NK-92 (cell line): Measurements from ENCODE around the gene CHST15.

Experiments used
- DNase-seq: peaks from one replicate; lab custom pipeline; 2025; ENCODE audit not compliant: unreplicated experiment; lab: John Stamatoyannopoulos, UW

The CHST15 gene

DNA sequence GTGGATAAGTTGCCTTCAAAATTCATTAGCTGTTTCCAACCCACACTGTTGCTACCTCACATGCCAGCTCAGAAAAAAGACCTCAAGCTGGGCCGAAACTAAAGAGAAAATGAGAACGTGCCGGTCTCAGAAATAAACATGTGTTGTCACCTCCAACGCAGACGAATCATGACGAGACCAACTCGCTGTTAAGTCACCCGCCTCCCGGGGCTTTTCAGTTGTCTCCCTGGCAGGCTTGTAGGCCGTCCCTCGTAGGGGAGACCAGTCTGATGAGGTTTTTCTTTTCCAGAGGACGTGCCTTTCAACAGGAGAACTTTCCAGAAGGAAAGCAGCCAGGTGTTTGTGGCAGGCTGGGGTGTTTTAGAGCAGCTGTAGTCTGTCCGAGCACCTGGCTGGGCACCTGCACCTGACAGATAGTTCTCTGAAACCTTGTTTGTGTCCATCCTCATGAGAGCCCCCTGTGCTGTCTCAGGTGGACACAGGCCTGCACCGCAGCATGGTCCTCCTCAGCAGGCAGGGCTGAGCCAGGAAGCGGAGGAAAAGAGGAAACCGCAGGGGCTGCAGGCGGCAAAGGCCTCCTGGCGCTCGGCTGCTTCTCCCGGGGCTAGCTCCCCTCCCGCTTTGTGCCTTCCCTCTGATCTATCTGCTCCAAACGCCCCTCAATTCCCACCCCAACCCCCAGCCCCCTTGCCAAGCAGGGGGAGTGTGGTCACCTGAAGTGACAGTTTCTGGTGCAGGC, 78.8 kb downstream of the CHST15 start:
- DNase-seq: no peak

GRCh38 chr10:124013916-124014315, 79.5 kb downstream of the CHST15 start:
- no peak for DNase-seq

DNA sequence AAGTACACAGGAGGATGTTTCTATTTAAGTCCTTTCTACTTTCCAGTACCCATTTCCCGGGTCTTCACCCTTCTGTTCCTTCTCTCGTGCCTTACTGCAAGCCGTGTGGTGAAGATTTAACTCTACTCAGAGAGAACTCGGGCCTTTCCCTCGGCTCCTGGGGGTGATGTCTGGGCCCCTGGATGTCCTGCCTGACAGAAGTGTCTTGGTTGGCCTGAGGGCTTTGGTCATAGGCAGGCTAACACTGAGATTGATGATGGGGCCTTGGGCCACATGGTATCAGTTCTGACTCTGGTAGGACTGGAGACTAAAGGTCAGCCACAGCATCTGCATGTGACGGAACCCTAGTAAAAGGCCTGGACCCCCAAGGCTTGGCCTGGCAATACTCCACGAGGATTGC, 80.4 kb downstream of the CHST15 start:
- DNase-seq: no peak

GRCh38 chr10:124012583-124012982, 80.8 kb downstream of the CHST15 start:
- no peak for DNase-seq

DNA sequence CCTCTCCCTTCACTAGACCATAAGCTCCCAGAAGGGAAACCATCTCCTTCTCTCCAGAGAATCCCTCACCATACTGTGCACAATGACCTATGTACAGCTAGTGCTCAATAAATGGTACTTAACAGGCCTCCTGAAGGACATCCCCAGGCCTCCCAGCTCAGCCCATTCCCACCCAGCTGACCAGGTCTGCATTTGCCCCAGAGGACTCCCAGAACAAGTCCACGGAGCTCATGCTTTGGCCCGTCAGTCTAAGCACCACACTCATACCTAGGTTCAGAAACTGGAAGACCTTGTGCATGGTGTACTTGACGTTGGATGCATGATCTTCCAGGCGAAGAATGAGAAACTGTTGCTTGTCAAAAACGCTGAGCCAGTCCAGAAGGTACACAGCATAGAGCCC, 81.3 kb downstream of the CHST15 start:
- DNase-seq: no peak

GRCh38 chr10:124011464-124011863, 81.9 kb downstream of the CHST15 start:
- DNase-seq: no peak

DNA sequence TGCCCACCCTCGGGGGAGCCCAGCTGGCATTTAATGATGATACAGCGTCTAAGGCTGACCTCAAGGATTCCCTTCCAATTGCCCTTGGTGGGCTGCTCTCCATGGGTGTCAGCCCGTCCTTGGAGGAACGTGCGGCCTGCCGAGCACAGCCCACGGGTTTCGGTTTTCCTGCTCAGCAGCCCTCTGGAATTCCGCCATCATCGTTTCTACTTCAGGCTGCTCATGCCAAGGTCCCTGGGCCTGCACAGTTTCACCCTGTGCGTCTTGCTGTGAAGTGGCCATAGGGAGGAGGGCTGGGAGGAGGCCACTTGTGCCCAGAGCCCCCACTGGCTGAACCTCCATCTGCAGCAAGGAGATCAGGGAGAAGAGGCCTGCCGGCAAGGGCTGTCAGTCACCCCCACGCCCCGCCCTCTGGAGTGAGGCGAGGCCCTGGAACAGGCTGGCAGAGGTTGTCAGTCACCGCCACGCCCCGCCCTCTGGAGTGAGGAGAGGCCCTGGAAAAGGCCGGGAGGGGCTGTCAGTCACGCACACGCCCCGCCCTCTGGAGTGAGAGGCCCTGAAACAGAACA, 82.8 kb downstream of the CHST15 start:
- no peak for DNase-seq

DNA sequence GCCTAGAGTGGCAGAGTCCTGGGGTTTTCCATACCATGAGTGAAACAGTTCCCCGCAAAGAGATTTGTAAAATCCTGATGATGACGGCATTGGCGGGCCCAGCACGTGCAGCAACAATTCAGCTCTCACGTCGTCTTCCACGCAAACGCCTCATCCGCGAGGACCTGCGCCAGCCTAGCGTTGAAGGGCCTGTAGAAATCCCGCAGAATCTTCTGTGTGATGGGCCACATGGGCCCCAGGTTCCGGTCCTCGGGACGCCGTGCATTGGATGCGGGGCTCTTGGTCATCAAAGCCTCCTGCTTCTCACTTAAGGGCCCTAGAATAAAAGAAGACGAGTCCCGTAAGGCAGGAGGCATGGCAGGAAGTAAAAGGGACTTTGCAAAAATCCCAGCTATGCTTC, 83.4 kb downstream of the CHST15 start:
- no peak for DNase-seq

DNA sequence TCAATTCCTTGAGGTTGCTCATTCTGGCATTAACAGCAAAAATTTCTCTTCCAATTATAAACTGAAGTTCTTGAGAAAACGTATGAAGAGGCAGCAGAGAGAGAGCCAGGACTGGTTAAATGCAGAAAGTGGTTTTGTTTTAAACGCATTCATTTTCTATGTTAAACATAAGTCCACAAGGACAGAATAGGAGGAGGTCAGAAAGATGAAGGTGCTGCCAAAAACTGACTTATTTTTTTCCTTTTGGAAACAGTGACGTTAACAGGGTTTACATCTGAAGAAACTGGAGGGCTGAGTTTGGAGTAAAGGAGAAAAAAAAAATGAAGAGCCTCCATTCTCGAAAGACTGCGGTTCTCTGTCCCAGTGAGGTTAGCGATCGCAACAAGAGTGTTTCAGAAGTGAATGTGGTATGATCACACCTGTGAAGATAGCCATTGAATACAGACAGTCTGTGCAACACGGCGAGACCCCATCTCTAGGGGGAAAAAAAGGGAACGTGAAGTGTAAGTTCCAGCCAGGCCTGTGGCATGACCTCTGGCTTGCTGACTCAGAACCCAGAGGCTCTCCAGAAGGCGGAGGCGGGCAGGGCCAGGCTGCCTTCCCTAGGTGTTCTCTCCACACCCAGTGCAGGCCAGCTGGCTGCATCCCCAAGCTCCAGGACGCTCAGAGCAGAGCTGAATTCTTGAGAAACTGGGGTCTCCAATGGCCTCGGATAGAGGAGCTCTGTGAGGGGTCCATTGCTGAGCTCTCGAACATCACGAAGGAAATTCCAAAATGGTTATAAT, 84.0 kb downstream of the CHST15 start:
- DNase-seq: no peak

GRCh38 chr10:124008681-124009080, 84.7 kb downstream of the CHST15 start:
- no peak for DNase-seq

DNA sequence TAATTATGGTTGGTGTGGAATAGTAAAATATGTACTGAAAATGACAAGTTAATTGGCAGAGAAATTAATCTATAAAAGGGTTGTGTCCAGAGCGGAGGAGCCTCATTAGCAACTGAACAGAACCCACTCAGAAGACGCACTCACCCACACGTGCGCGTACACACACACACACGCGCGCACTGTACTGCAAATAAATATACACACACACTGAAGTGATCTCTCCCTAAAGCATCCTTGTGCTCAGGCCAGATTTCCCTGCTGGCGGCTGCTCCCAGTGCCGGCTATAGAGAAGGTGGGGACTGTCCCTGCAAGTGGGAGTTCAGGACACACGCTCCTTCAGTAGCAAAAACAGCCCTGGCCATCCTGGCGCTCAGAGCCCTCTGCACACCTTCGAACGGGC, 85.2 kb downstream of the CHST15 start:
- DNase-seq: no peak

DNA sequence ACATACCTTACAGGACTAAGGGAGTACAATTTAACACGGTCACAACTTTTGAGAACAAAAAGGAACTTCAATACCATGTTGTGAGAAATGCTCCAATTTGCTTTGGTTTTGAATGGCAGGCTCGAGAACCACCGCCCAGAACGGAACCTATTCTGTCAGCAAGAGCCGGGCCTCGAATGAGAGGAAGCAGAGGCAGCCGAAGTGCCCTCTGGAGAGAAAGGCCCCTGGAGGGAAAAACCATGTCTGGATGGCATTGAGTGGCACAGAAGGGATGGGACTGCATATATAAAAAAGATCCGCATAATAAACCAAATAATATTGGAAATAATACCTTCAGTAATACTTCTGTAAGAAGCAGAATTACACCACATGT, 85.6 kb downstream of the CHST15 start:
- DNase-seq: no peak

DNA sequence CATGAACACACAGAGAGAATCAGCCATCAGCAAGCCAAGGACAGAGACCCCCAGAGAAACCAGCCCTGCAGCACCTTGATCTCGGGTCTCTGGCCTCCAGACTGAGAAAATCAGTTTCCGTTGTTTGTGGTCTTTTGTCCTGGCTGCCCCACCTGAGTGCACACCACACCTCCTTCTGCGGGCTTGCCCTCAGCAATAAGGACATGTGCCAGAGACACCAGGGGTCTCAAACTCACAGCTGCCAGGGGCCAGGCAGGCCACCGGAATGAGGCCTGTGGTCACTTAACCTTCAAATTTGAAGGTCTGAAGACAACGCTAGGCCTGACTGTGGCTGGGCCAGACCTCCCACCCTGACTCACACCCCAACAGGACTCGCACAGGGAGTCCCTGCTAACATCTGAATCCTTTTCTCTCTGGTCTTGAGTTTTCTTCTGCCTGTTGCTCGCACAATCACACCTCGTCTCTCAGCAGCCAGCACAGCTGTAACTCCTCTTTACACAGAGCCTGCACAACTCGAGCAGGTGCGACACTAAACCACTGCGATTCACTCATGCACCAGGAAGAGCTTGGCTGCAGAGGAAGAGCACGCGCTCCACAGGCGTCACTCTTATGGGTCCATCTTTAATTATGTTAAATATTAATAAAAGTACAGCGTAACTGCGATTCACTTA, 86.2 kb downstream of the CHST15 start:
- DNase-seq: no peak

GRCh38 chr10:124006526-124006925, 86.9 kb downstream of the CHST15 start:
- no peak for DNase-seq

DNA sequence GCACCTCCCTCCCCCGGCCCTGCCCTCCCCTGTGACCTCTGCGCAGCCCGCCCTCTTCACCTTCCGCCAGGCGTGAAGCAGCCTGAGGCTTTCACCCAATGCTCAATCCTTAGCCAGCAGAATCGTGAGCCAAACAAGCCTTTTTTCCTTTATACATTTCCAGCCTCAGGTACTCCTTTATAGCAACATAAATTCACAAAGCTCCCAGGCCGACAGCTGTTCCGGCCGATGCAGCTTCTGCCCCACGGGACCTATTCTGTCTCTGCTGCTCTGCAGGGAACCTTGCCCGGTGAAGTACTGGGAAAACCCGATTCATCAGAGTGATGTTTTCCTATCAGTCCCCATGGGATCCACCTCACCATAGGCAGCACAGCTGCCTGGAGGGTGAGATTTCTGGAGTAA, 87.4 kb downstream of the CHST15 start:
- DNase-seq: no peak

- no peak for DNase-seq
These were observed 88.3 kb downstream of the CHST15 start for GRCh38 chr10:124005091-124005490.

DNA sequence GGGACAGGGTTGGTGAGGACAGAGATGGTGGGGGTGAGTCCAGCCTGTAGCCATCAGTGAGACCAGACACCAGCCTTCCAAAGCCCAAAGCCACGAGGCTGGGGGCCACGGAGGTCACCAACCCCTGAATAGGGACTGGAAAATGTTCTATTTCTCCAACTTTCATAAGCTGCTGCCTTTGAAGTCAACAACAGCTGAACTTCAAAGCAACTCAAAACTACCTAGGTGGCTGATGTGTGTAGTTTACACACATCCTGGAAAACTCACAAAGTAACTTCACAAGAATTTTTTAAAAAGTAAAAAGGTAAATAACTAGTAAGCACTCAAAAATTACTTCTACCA, 88.8 kb downstream of the CHST15 start:
- no peak for DNase-seq

DNA sequence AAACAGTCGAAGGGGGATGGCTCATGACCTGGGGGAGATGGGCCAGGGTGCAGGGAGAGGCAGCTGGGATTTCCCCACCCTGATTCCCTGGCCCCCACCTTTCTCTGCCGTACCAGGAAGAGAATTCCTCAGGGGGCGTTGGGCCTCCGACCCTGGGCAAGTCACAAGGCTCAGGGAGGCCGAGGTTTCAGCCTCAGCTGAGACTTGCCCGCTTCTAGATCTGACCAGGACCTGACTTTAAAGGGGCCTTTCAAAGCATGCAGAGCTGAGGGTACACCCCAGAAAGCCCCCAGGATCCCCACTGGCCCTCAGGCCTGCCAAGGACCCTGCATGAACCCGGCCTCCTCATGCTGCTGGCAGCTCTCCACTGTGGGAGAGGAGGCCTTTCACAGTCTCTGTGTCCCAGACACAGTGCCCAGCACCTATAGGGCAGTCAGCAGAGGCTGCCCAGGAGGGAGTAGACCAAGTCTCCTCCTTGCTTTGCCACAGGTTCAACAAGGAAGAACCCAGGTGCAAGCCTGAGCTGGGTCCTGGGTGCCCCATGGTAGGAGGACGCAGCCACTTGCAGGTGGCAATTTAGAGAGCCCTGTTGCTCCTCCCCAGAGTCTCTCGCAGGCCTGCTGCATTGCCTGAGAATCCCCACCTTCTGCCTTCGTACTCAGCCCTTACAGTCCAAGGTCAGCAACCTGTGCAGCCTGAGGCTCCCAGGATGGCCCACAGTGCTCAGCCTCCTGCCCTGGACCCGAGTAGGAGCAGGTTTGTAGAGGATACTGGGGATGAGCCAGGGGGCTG, 89.3 kb downstream of the CHST15 start:
- no peak for DNase-seq

DNA sequence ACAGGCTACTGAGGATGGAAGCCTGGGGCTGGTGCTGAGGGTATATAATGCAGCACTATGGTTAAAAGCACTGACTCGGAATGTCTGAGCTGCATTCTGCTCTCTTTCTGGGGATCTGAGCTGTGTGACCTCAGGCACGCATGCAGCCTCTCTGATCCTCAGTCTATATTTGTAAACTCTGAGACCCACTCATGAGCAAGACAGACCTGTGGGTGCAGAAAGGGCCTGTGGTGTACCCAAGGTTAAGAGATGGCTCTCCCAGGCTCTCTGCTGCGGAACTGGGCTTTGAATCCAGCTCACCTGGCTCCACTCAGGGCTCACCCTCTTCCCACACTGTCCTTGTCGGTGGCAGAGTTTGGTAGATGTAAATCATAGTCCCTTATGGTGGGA, 89.9 kb downstream of the CHST15 start:
- no peak for DNase-seq

DNA sequence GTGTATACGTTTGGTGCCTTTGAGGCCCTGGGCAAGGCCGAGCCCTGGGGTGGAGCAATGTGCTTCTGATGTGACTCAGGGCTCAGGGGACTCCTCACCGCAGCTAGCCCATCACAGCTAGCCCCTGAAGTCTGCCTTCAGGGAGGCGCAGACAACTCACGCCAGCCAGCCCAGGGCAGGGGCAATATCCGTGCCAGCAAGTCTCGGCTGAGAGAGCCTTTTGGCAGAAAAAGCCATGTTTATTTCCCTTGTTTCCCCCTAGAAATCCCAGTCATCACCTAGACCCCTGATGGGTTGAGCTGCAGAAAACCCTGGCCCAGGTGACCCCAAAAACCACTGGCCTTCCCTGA, 90.4 kb downstream of the CHST15 start:
- no peak for DNase-seq

DNA sequence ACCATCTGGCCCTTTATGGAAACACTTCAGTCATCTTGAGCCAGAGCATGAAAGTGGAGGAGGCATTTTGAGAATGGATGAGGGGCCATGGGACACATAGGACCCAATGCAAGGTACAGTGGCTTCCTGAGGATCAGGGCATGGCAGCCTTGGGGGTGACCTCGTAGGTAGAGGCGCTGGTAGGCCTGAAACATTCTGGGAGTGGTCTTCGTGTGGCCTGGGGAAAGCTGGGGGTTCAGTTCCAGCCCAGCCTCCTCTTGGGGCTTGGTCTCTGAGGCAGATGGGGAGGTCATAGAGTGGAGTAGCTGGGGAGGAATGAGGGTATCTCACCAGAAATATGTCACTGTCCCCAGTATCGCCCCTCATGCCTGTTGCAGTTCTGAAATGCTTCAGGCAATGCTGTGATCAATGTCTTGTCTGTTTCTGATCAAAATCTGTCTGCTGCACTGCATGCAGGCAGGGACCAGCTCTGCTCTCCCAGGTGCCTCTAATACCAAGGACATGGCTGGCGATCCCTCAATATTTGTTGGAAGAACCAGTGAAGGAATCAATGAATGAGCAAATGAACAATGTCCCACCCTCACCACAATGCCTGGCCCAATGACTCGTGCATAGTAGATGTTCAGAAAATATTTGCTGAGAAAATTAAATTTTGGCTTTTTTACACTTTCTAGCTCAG, 90.9 kb downstream of the CHST15 start:
- no peak for DNase-seq
